ENCODE measurements around the gene NCEH1. TPM values are rescaled to one million over a fixed set of nuclear protein-coding genes. Genes with fewer than 3 reads are reported as not detected.

Gene NCEH1
- total and polyA plus RNA-seq, 2 of the 4 experiments (the other 2 are of a cell fraction) = 22.3 to 23.3 TPM

DNA sequence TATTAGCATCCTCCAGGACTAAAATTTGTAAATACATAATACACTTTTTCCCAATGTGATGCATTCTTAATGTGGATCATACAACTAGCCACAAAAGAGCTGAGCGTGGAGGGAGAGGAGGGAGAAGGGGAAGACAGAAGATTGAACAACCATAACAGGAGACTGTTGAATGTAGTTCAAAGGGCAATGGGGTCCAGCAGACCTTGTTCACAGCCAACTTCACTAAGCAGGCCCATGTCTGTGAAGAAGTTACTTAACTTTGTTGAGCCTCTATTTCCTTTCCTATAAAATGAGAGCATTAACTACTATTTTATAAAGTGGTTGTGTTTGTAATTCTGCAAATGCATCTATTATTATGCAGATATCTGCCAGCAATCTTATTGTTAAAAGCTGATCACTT is 13.3 kb downstream of the NCEH1 start:
- in situ Hi-C loops (cut with MboI; ENCODE audit: low sequenced_read_pairs) (no loop called here), dilution Hi-C loops (cut with HindIII; ENCODE audit: low sequenced_read_pairs, unreplicated experiment) (no loop called here), intact Hi-C loops (cut with micrococcal nuclease) (no loop called here)
- Histone ChIP-seq H3K79me1 (ENCODE audit: low read depth in 1 of 2, low read length in 2 of 2) (peaks cover 47 to 67% of the 10 kb centered on the region in 2 experiments), H2BK15ac (ENCODE audit: low read depth, low read length) (no peak overlapping the region), H3K27me3 (ENCODE audit: control insufficient read depth, insufficient read depth, low read length) (no peaks in the 10 kb centered on the region), H2BK5ac (ENCODE audit: low read depth, low read length, poor library complexity, severe bottlenecking) (no peak overlapping the region), H3K4me3 (ENCODE audit: insufficient read depth, low read depth, low read length) (no peak overlapping the region), H3K4ac (ENCODE audit: low read depth, low read length) (no peak overlapping the region), H3K36me3 (ENCODE audit: control insufficient read depth, insufficient read depth, low read length) (no peaks in the 10 kb centered on the region), H4K91ac (ENCODE audit: insufficient read depth, low read depth, low read length) (no peak overlapping the region), H3K27ac (ENCODE audit: insufficient read depth, low read length) (no peak overlapping the region), H3K23ac (ENCODE audit: low read depth, low read length) (no peak overlapping the region), H2BK20ac (ENCODE audit: low read depth, low read length) (no peak overlapping the region), H2BK120ac (ENCODE audit: low read depth, low read length) (no peak overlapping the region), H2AK5ac (ENCODE audit: low read depth, low read length) (no peak overlapping the region), H3K56ac (ENCODE audit: extremely low read depth, insufficient read depth, low read length) (no peak overlapping the region), H4K5ac (ENCODE audit: low read depth, low read length) (no peak overlapping the region), H3K9me3 (ENCODE audit: control insufficient read depth, insufficient read depth, low read length) (no peaks in the 10 kb centered on the region), H3K18ac (ENCODE audit: low read depth, low read length) (no peak overlapping the region), H3K4me2 (ENCODE audit: low read depth, low read length) (no peak overlapping the region), H3K9me1 (ENCODE audit: insufficient read depth, low read length) (peaks cover 17% of the 10 kb centered on the region; the same call in 1 of the 2 replicates), H2AFZ (replicated peaks; ENCODE audit: low read length, poor library complexity) (no peak overlapping the region), H3K9ac (ENCODE audit: low read depth, low read length) (no peak overlapping the region), H4K8ac (ENCODE audit: low read depth in 2 of 2, low read length in 2 of 2) (no peak overlapping the region), H3K4me1 (ENCODE audit: control insufficient read depth, insufficient read depth, low read length) (peaks cover 2% of the 10 kb centered on the region), H3K14ac (replicated peaks; ENCODE audit: low read depth, low read length) (no peak overlapping the region), H2AK9ac (replicated peaks; ENCODE audit: low read depth, low read length, poor library complexity) (no peak overlapping the region), H4K20me1 (ENCODE audit: insufficient read depth, low read length) (peaks cover 9% of the 10 kb centered on the region)
- WGBS, 2 experiments (ENCODE audit: extremely low coverage in 2 of 2, insufficient read length in 1 of 2) = no CpG with 5 or more reads among the region's 1 CpG
- no peak for DNase-seq
- no peak for ATAC-seq (ENCODE audit: low read depth)
- TF ChIP-seq MAFK (IDR thresholded peaks at IDR 0.05; ENCODE audit: low read depth, low read length) (no peak), FOS (IDR thresholded peaks at IDR 0.05; ENCODE audit: low read depth, low read length) (no peak), RCOR1 (IDR thresholded peaks at IDR 0.05; ENCODE audit: insufficient replicate concordance, low read length) (no peak), MXI1 (IDR thresholded peaks at IDR 0.05; ENCODE audit: borderline replicate concordance, low read depth, low read length) (no peak), USF2 (IDR thresholded peaks at IDR 0.05; ENCODE audit: low read depth, low read length) (no peak), ELK1 (IDR thresholded peaks at IDR 0.05; ENCODE audit: borderline replicate concordance, low read depth, low read length) (no peak), POLR2A (IDR thresholded peaks at IDR 0.05; ENCODE audit: low read depth, low read length) (no peak), NFE2L2 (IDR thresholded peaks at IDR 0.05; ENCODE audit: low read depth, low read length) (no peak), RFX5 (IDR thresholded peaks at IDR 0.05; ENCODE audit: low read depth, low read length) (no peak), CTCF (conservative IDR thresholded peaks at IDR 0.05; ENCODE audit: low read depth, low read length) (no peak), MAZ (IDR thresholded peaks at IDR 0.05; ENCODE audit: borderline replicate concordance, low read depth, low read length) (no peak), SMC3 (IDR thresholded peaks at IDR 0.05; ENCODE audit: low read depth, low read length) (no peak), CHD1 (IDR thresholded peaks at IDR 0.05; ENCODE audit: low read depth, low read length) (no peak), CEBPB (IDR thresholded peaks at IDR 0.05; ENCODE audit: low read depth, low read length) (no peak)
- no TSS peak for BruUV-seq (replicated peaks)
- CTCF ChIA-PET = interaction anchor here (1.6 kb wide), 1 partner anchor 13 kb away, joined by 8 read pairs; the partner anchor contains the start of gene NCEH1
- POLR2A ChIA-PET (ENCODE audit: unreplicated experiment) = interaction anchor here (0.6 kb wide), 1 partner anchor 9 kb away, joined by 4 read pairs; no protein-coding TSS in a partner anchor

All from IMR-90 (cell line).